ENCODE measurements around the gene MMP14. TPM values are rescaled to one million over a fixed set of nuclear protein-coding genes. Genes with fewer than 3 reads are reported as not detected.
A peak's percentile ranks its signal among the peaks of the same experiment; 100 is the strongest.

MMP14 gene
- total and polyA plus RNA-seq, 2 of the 13 experiments (the other 11 are each of a cell fraction or from before 2014, with no cell fraction given) = 5.2 to 9.8 TPM

- TF ChIP-seq TBL1XR1 (IDR thresholded peaks at IDR 0.05; ENCODE audit: borderline replicate concordance, low read length, partially characterized antibody) (no peak), ZNF737 (CRISPR knock-in tag; IDR thresholded peaks at IDR 0.05; ENCODE audit: borderline replicate concordance) (peak; percentile 83; the same call in 1 of the 2 replicates), SYNCRIP (IDR thresholded peaks at IDR 0.05; ENCODE audit: insufficient read depth, low read depth, low read length) (no peak), ZNF136 (CRISPR knock-in tag; IDR thresholded peaks at IDR 0.05; ENCODE audit: low read depth) (0 out of 2 replicates have a peak, but pooled peaks have one; percentile 49), EP300 (IDR thresholded peaks at IDR 0.05; ENCODE audit: low read depth in 2 of 2, low read length in 2 of 2) (peak in 1 of 2 experiments; percentile 72; a peak in 2 of 4 replicates), EP300 (CRISPR knock-in tag; IDR thresholded peaks at IDR 0.05; ENCODE audit: borderline replicate concordance) (no peak), NR2F2 (IDR thresholded peaks at IDR 0.05; ENCODE audit: borderline replicate concordance, low read depth) (peak; percentile 73; the same call in 1 of the 2 replicates), ZNF839 (CRISPR knock-in tag; IDR thresholded peaks at IDR 0.05; ENCODE audit: borderline replicate concordance) (0 out of 2 replicates have a peak, but pooled peaks have one; percentile 72), XRCC5 (optimal IDR thresholded peaks at IDR 0.05; ENCODE audit: low read length) (no peak), CC2D1A (CRISPR knock-in tag; IDR thresholded peaks at IDR 0.05) (0 out of 2 replicates have a peak, but pooled peaks have one; percentile 85), JARID2 (CRISPR knock-in tag; IDR thresholded peaks at IDR 0.05; ENCODE audit: insufficient replicate concordance) (no peak), ZNF543 (CRISPR knock-in tag; IDR thresholded peaks at IDR 0.05) (no peak), NFYB (CRISPR knock-in tag; IDR thresholded peaks at IDR 0.05) (0 out of 2 replicates have a peak, but pooled peaks have one; percentile 12), PAF1 (CRISPR knock-in tag; IDR thresholded peaks at IDR 0.05) (no peak), ZSCAN12 (CRISPR knock-in tag; IDR thresholded peaks at IDR 0.05) (no peak), PAX8 (CRISPR knock-in tag; IDR thresholded peaks at IDR 0.05; ENCODE audit: borderline replicate concordance) (no peak), ZNF441 (CRISPR knock-in tag; IDR thresholded peaks at IDR 0.05; ENCODE audit: borderline replicate concordance) (0 out of 2 replicates have a peak, but pooled peaks have one; percentile 22), BCL6 (CRISPR knock-in tag; IDR thresholded peaks at IDR 0.05) (peak; percentile 65), CCDC6 (CRISPR knock-in tag; IDR thresholded peaks at IDR 0.05) (no peak), BRF2 (CRISPR knock-in tag; IDR thresholded peaks at IDR 0.05) (no peak)
- TF ChIP-seq, protein P1, sequence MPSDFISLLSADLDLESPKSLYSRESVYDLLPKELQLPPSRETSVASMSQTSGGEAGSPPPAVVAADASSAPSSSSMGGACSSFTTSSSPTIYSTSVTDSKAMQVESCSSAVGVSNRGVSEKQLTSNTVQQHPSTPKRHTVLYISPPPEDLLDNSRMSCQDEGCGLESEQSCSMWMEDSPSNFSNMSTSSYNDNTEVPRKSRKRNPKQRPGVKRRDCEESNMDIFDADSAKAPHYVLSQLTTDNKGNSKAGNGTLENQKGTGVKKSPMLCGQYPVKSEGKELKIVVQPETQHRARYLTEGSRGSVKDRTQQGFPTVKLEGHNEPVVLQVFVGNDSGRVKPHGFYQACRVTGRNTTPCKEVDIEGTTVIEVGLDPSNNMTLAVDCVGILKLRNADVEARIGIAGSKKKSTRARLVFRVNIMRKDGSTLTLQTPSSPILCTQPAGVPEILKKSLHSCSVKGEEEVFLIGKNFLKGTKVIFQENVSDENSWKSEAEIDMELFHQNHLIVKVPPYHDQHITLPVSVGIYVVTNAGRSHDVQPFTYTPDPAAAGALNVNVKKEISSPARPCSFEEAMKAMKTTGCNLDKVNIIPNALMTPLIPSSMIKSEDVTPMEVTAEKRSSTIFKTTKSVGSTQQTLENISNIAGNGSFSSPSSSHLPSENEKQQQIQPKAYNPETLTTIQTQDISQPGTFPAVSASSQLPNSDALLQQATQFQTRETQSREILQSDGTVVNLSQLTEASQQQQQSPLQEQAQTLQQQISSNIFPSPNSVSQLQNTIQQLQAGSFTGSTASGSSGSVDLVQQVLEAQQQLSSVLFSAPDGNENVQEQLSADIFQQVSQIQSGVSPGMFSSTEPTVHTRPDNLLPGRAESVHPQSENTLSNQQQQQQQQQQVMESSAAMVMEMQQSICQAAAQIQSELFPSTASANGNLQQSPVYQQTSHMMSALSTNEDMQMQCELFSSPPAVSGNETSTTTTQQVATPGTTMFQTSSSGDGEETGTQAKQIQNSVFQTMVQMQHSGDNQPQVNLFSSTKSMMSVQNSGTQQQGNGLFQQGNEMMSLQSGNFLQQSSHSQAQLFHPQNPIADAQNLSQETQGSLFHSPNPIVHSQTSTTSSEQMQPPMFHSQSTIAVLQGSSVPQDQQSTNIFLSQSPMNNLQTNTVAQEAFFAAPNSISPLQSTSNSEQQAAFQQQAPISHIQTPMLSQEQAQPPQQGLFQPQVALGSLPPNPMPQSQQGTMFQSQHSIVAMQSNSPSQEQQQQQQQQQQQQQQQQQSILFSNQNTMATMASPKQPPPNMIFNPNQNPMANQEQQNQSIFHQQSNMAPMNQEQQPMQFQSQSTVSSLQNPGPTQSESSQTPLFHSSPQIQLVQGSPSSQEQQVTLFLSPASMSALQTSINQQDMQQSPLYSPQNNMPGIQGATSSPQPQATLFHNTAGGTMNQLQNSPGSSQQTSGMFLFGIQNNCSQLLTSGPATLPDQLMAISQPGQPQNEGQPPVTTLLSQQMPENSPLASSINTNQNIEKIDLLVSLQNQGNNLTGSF (CRISPR knock-in tag; IDR thresholded peaks at IDR 0.05) = no peak
- TF ChIP-seq, protein P2, sequence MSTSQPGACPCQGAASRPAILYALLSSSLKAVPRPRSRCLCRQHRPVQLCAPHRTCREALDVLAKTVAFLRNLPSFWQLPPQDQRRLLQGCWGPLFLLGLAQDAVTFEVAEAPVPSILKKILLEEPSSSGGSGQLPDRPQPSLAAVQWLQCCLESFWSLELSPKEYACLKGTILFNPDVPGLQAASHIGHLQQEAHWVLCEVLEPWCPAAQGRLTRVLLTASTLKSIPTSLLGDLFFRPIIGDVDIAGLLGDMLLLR (CRISPR knock-in tag; IDR thresholded peaks at IDR 0.05) = 0 out of 2 replicates have a peak, but pooled peaks have one; percentile 47
These were observed 28.8 kb upstream of the MMP14 start (continued) for GRCh38 chr14:22807432-22808087.
